22Rv1 (cell line): ENCODE data around the gene COBL.

Experiments used
- H3K27ac ChIP-seq: fragments of 450-650 bp; 2 replicates; pipeline ENCODE4 v1.5.1; 2017
- CTCF ChIP-seq: fragments of 450-650 bp; IDR thresholded peaks from 2 replicates; pipeline ENCODE4 v1.5.1; 2017; ENCODE audit warnings: mild to moderate bottlenecking
- ZFX ChIP-seq: fragments of 450-650 bp; IDR thresholded peaks from 2 replicates; pipeline ENCODE4 v1.6.1; 2017; ENCODE audit warnings: antibody characterized with exemption, borderline replicate concordance

COBL gene

DNA sequence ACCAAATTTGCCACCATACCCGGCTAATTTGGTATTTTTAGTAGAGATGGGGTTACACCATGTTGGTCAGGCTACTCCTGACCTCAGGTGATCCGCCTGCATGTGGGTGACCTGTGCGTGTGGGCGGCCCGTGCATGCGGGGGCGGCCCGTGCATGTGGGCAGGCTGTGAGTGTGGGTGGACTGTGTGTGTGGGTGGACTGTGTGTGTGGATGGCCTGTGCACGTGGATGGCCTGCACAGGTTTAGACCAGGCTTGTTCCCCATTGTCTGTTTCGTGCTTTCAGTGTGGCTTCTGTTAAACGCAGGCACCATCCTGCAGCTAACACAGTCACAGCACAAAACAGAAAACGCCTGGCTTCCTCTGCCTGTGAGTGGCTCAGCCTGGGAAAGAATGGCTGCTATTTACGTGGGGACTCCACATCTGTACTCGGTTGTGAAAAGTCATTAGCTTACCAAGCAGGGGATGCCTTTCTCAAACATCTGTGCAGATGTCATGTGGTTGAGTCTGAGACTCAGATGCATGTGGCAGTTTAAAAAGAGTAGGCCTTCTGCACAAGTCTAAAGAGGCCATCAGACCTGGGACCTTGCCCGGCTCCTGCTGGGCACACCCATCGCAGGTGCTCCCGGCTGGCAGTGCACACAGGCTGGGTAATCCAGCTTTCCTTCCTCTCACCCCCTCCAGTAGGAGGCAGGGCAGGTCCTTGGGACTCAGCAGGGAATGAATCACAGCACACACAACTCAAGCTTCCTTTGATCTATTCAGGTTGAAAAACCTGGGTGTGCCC lies 91.6 kb downstream of the COBL start:
- no peak overlapping the region for H3K27ac ChIP-seq
- TF ChIP-seq CTCF, result peak; percentile 78
- no peak for TF ChIP-seq ZFX

- TF ChIP-seq CTCF, result no peak
- no peak for TF ChIP-seq ZFX
- H3K27ac ChIP-seq, result no peak overlapping the region
These were observed 93.1 kb downstream of the COBL start for GRCh38 chr7:51223505-51223904.

DNA sequence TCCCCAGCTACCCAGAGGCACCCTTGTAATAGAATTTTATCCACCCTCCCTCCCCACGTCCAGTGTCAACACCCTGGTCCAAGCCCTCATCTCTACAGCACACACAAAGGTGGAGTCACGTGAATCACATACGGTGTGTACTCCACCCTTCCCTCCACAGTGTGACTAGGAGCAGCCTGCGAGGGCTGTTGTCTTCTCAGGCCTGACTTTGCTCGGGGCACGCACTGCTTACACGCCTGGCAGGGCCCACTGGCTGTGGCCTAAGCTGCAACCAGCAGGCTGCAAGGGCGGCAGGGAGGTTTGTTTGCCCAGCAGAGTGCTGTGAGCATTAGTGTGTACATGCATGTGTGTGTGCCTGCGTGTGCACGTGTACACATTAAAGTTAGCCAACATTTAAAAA lies 93.7 kb downstream of the COBL start:
- no peak for TF ChIP-seq ZFX
- TF ChIP-seq CTCF, result no peak
- no peak overlapping the region for H3K27ac ChIP-seq

GRCh38 chr7:51220226-51220625 lies 96.4 kb downstream of the COBL start:
- no peak for TF ChIP-seq ZFX
- TF ChIP-seq CTCF, result no peak
- no peak overlapping the region for H3K27ac ChIP-seq

DNA sequence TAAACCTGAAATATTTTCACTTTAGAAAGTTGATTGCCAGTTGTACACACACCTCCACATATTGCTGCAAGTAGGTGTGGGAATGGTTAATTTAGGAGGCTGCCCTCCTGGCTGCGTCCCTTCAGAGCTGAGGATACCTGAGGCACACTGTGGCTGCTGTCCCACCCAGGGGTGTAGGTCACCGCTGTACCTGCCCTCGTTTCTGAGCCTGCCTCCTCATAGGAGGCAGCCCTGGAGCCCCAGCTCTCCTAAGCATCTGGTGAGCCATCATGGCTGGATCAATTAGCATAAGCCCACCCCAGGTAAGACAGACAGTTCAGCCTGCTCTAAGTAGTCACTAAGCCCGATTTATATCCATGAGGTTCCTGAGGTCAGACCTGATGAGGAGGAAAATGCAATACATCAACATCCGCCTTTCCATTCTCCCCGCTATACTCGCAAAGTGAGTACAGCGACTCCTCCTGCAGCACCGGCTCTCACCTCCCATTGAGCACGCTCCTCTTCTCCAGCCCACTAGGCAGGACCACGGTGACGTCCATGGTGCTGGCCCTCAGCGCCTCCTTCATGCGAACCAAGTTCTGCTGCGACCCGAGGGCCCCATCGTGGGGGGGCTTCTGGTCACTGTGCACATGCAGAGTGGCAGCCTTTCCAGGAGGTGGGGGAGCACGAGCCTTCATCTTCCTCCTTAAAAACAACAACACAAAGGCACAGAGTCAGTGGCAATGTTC lies 97.2 kb downstream of the COBL start:
- no peak for TF ChIP-seq CTCF
- no peak for TF ChIP-seq ZFX
- H3K27ac ChIP-seq, result no peak overlapping the region

DNA sequence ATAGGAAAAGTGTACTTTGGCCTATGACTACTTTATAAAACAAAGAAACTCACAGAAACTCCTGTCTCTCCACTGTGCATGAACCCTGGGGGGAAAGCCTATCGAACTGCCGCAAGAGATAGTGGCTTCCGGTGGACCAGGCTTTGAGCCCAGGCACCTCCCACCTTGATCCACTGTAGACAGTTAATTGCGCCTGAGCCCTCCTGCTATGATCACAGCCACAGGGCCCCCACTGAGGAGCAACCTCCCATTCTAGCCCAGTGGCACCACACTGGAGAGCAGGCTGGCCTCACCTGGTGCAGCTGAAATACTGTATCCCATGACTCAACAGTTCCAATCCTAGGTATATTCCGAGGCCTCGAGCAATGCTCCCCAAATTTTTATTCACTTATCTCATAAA lies 98.8 kb downstream of the COBL start:
- no peak for TF ChIP-seq ZFX
- H3K27ac ChIP-seq, result no peak overlapping the region

- TF ChIP-seq CTCF, result no peak
- no peak for TF ChIP-seq ZFX
These were observed 102.5 kb downstream of the COBL start for GRCh38 chr7:51214098-51214497.

More at GRCh38 chr7:51214098-51214497, 102.5 kb downstream of the COBL start:
- no peak overlapping the region for H3K27ac ChIP-seq
